HS-5 (cell line): ENCODE results near the gene TBC1D16.

Experiments used
- DNase-seq: peaks from one replicate; pipeline ENCODE4 v3.0.0-alpha.2; 2012; ENCODE audit warnings: low read depth

The TBC1D16 gene

DNA sequence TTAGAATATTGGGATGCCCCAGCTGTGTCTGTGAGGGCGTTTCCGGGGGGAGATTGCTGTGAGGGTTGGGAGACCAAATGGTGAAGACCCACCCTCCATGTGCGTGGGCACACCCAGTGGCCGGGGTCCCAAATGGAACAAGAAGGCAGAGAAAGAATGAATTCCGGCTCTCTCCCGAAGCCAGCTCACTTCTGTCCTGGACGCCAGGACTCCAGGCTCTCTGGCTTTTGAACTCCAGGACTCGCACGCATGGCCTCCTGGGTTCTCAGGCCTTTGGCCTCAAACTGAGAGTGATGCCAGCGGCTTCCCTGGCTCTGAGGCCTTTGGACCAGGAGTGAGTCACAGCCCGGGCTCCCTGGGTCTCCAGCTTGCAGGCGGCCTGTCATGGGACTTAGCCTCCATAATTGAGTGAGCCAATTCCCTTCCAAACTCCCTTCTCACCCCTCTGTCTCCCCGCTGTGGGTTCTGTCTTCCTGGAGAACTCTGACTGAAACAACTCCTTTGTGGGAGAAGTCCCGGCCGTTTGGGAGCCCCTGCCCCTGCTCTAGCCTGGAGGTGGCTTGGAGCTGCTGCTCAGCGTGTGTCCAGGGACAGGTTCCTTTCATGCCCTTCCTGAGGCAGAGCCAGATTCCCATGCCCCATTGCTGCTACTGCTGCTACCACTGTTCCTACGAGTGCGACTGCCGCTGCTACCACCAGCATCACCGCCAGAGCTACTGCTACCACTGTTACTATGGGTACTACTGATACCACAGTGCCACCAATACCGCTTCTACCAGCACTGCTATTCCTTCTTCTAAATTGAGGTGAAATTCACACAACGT lies 146.6 kb downstream of the TBC1D16 start:
- no peak for DNase-seq

DNA sequence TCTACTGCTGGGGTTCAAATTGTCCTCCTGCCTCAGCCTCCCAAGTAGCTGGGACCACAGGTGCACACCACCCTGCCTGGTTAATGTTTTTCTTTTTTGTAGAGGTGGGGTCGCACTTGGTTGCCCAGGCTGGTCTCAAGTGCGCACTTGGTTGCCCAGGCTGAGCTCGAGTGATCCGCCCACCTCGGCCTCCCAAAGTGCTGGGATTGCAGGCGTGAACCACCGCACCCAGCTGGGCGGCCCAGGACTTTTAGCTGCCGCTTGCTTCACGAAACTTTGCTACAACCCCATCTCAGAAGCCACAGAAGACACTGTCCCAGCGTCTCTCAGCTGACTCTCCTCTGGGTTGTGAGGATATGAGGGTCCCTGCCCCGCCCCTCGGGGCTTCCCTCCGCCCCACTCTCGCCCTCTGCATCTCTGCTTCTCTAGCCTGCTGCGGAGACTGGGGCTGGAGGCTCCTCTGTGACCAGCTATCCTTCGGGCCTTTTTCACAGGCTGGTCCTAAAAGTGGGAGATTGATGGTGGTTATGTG lies 147.6 kb downstream of the TBC1D16 start:
- no peak for DNase-seq

DNA sequence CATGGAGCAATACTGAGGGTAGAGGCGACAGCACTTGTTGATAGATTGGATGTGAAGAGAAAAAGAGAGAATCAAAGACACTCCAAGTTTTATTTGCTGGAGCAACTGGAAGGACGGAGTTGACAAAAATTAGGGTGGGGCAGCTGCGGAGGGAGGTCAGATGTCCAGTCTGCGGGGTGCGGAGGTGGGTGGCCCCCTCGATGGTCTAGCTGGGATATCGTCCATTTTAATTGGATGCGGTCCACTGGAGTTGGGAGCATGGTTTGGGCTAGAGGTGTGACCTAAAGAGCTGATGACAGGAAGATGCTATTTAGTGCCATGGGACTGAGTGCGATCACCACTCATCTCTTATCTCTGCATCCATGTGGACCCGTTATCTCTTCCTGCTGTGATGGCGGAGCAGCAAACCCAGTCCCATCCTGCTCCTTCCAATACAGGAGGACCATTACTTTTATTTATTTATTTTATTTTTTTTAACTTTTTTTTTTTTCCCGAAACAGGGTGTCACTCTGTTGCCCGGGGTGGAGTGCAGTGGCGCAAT lies 148.2 kb downstream of the TBC1D16 start:
- DNase-seq: no peak

DNA sequence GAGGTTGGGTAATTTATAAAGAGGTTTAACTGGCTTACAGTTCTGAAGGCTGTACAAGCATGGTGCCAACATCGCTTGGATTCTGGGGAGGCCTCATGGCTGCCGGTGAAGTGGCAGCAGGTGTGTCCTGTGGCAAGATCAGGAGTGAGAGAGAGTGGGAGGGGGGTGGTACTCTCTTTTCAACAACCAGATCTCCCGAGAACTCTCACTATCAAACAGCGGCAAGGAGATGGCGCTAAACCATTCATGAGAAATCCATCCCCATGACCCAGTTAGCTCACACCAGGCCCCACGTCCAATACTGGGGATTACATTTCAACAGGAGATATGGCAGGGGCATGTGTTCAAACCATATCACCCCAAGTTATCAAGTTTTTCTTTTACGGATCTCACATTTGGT lies 152.5 kb downstream of the TBC1D16 start:
- no peak for DNase-seq
